ENCODE results near the gene DCDC1. TPM values are rescaled to one million over a fixed set of nuclear protein-coding genes. Genes with fewer than 3 reads are reported as not detected.

Gene DCDC1
- total RNA-seq, 2 experiments from 2014 or later, result not detected

DNA sequence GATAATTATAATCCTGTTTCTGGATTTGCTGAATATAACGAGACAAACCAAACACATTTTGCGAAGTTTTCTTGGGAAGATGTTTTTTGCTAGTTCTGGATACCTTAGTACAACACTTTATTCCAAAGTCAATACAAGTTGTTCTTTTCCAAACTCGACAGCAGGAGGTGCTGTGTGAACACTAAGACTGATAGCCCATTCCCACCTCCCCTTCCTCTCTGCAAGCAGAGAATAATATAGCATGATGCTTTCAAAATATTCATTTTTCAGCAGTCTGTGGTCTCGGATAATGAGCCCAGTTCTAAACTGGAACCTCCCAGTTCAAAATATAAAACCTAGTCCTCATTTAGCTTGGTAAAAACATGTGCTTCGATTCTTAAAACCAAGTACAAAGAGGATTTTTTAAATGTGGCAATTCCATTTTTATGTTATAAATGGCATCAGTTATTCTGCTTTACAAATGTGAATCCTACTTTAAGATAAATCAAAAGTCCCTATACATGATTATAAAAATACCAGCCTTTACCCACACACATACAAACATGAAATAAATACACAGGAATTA is 129.1 kb downstream of the DCDC1 start:
- H3K27ac Mint-ChIP-seq, result no peak overlapping the region
- ChIA-PET CTCF (interaction anchor here (0.6 to 2.6 kb wide), 3 partner anchors 125 to 936 kb away, joined by 3 to 7 read pairs (median 4); no protein-coding TSS in a partner anchor), POLR2A (no interaction called here)
- DNase-seq, result no peak
- no peaks in the 10 kb centered on the region for H3K9me3 Mint-ChIP-seq
- no peak overlapping the region for H3K4me3 Mint-ChIP-seq
- no peaks in the 10 kb centered on the region for H3K4me1 Mint-ChIP-seq
- no peaks in the 10 kb centered on the region for H3K36me3 Mint-ChIP-seq (ENCODE audit: low read depth)
- peaks cover 2% of the 10 kb centered on the region for H3K27me3 Mint-ChIP-seq

- DNase-seq, result no peak
- Mint-ChIP-seq H3K4me1 (no peaks in the 10 kb centered on the region), H3K27ac (no peak overlapping the region), H3K36me3 (ENCODE audit: low read depth) (no peaks in the 10 kb centered on the region), H3K9me3 (no peaks in the 10 kb centered on the region), H3K4me3 (no peak overlapping the region), H3K27me3 (peaks cover 2% of the 10 kb centered on the region)
- POLR2A ChIA-PET, result no interaction called here
- CTCF ChIA-PET, result no interaction called here
These were observed 131.4 kb downstream of the DCDC1 start for GRCh38 chr11:31237819-31238760.

DNA sequence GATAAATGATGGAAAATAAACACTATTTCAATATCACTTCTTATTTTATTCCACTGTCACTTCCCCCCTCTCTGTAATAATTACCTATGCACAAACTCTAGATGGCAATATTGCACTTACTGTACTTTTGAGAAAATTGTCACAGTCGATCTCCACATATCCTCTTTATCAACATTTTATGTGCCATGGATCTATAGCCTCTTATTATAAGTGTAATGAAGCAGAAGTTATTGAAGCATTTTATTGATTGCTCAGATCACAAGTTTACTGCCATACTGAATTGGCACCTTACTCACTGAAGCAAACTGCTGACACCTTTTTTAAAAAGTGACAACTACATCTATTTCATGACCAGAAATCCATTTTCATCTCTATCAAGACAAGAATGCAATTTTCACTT is 133.4 kb downstream of the DCDC1 start:
- ChIA-PET POLR2A (no interaction called here), CTCF (interaction anchor here (1.2 to 1.8 kb wide), 3 partner anchors 129 to 940 kb away, joined by 3 to 5 read pairs (median 5); no protein-coding TSS in a partner anchor)
- Mint-ChIP-seq H3K4me3 (no peak overlapping the region), H3K27ac (no peak overlapping the region), H3K27me3 (peaks cover 2% of the 10 kb centered on the region), H3K36me3 (ENCODE audit: low read depth) (no peaks in the 10 kb centered on the region), H3K4me1 (no peaks in the 10 kb centered on the region), H3K9me3 (no peaks in the 10 kb centered on the region)
- DNase-seq, result no peak

- DNase-seq, result no peak
- H3K27me3 Mint-ChIP-seq, result peaks cover 2% of the 10 kb centered on the region
- no peak overlapping the region for H3K4me3 Mint-ChIP-seq
- CTCF ChIA-PET, result no interaction called here
- no peaks in the 10 kb centered on the region for H3K4me1 Mint-ChIP-seq
- H3K36me3 Mint-ChIP-seq (ENCODE audit: low read depth), result no peaks in the 10 kb centered on the region
- H3K27ac Mint-ChIP-seq, result no peak overlapping the region
- POLR2A ChIA-PET, result no interaction called here
- no peaks in the 10 kb centered on the region for H3K9me3 Mint-ChIP-seq
These were observed 136.1 kb downstream of the DCDC1 start for GRCh38 chr11:31233425-31233824.

DNA sequence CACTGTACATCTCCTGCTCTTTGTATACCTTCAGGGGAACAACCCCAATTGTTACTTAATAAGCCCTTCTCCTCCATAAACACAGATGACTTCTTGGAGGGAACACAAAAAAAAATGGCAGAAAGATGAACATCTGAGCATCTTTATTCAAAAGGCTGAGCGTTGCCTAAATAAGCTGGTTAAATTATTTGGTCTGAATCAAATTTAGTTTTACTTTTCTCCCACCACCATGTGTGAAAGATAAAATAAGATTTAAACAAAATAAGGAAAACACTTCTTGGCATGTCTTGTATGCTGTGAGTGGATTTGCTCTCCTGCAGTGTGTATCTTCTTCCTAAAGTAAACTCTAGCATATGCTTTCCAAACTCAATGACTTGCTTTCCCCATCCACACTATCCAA is 137.9 kb downstream of the DCDC1 start:
- H3K36me3 Mint-ChIP-seq (ENCODE audit: low read depth), result no peaks in the 10 kb centered on the region
- no peak for DNase-seq
- H3K27me3 Mint-ChIP-seq, result peaks cover 2% of the 10 kb centered on the region
- no peaks in the 10 kb centered on the region for H3K4me1 Mint-ChIP-seq
- ChIA-PET CTCF (no interaction called here), POLR2A (no interaction called here)
- no peak overlapping the region for H3K4me3 Mint-ChIP-seq
- H3K9me3 Mint-ChIP-seq, result no peaks in the 10 kb centered on the region
- no peak overlapping the region for H3K27ac Mint-ChIP-seq

DNA sequence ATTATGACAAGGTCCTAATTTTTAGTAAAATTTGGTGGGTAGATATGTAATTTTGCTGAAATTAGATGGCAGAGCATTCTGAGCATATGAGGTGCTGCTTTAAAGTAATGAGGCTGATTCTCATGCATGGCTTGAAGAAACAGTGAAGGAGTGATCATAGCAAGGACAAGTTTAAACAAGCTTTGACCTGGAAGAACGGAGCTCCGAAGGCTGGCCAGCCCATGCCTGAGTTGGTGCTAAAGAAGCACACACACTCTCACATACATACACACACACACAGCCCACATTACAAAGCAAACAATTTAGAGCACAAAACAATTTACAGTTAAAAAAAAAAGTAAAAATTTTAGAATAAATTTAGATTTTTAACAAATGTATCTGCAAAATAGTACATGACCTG is 150.7 kb downstream of the DCDC1 start:
- Mint-ChIP-seq H3K27me3 (peaks cover 5% of the 10 kb centered on the region), H3K27ac (no peak overlapping the region), H3K4me3 (no peak overlapping the region), H3K36me3 (ENCODE audit: low read depth) (no peaks in the 10 kb centered on the region), H3K4me1 (no peaks in the 10 kb centered on the region), H3K9me3 (no peaks in the 10 kb centered on the region)
- ChIA-PET CTCF (no interaction called here), POLR2A (no interaction called here)
- DNase-seq, result no peak

- Mint-ChIP-seq H3K9me3 (no peaks in the 10 kb centered on the region), H3K36me3 (ENCODE audit: low read depth) (no peaks in the 10 kb centered on the region), H3K4me1 (no peaks in the 10 kb centered on the region), H3K27me3 (peaks cover 1% of the 10 kb centered on the region), H3K4me3 (no peak overlapping the region), H3K27ac (no peak overlapping the region)
- ChIA-PET CTCF (no interaction called here), POLR2A (no interaction called here)
- no peak for DNase-seq
These were observed 155.2 kb downstream of the DCDC1 start for GRCh38 chr11:31214372-31214771.

DNA sequence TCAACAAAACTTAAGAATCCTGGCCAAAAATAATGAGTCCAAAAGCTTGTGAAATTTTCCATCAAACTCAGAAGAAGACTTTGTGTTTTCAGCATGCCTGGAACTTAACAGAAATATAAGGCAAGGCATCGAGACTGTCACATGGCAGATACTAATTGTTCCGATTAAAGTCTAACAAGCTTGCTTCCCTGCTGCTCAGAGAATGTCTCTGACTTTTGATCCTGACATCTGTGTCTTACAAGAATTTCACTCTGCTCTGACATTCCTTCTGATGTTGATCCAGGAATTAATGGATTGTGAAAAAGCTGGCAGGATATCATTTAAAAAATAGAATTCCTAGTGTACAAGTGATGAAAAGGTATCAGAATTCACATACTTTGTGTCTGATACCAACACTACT is 170.2 kb downstream of the DCDC1 start:
- POLR2A ChIA-PET, result no interaction called here

GRCh38 chr11:31173926-31174680 is 195.4 kb downstream of the DCDC1 start:
- no peaks in the 10 kb centered on the region for H3K36me3 Mint-ChIP-seq (ENCODE audit: low read depth)
- CTCF ChIA-PET, result no interaction called here
- no peak overlapping the region for H3K4me3 Mint-ChIP-seq

More for the DNA sequence above, 170.2 kb downstream of the DCDC1 start:
- peaks cover 5% of the 10 kb centered on the region for H3K27me3 Mint-ChIP-seq
- H3K4me3 Mint-ChIP-seq, result no peak overlapping the region
- CTCF ChIA-PET, result no interaction called here
- H3K9me3 Mint-ChIP-seq, result no peaks in the 10 kb centered on the region
- no peak for DNase-seq
- H3K27ac Mint-ChIP-seq, result no peak overlapping the region
- H3K36me3 Mint-ChIP-seq (ENCODE audit: low read depth), result no peaks in the 10 kb centered on the region
- H3K4me1 Mint-ChIP-seq, result no peaks in the 10 kb centered on the region

DNA sequence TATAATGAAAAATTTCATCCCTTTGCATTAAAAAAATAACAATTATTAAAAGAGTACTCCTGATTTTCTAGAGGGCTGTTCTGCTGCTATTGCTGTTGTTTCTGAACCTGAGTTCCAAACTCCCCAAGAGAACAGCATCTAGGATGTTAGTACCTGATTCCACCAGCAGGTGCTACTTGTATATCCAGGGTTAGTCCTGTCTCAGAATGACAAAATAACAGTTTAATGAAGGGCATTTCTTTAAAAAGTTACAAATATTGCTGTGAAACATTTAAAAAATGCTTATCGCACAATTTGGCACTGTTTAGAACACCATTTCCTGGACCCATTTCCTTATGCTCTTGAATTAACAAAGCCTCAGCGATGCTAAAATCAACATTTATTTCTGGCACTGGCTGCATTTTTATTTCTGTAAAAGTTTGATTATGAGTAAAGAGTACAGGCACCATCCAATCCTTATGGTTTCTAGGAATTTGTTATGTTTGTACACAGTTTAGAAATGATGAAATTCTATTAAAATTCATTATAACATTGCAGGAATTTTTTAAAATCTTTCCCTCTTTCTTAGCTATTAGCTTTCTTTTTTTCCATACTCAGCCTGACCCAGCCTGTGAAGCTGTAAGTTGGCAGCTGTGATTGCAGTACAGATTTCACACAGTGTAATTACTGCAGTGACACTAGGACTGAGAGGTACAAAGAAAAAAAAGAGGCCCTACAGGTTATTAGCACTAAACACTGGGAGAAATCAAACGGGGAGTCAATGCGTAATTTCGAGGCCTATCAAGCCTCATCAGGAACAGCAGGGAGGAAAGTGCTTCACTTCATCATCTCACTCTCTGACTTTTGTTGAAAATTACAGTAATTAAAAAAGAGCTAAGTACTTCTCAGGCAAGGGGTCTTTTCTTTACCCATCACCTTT is 208.8 kb downstream of the DCDC1 start:
- Mint-ChIP-seq H3K27ac (no peak overlapping the region), H3K4me3 (no peak overlapping the region), H3K4me1 (no peaks in the 10 kb centered on the region), H3K9me3 (no peaks in the 10 kb centered on the region), H3K27me3 (no peaks in the 10 kb centered on the region), H3K36me3 (ENCODE audit: low read depth) (no peaks in the 10 kb centered on the region)
- POLR2A ChIA-PET, result no interaction called here
- DNase-seq, result no peak
- CTCF ChIA-PET, result no interaction called here

More at GRCh38 chr11:31173926-31174680, 195.4 kb downstream of the DCDC1 start:
- POLR2A ChIA-PET, result interaction anchor here (1.2 kb wide), 1 partner anchor 11 kb away, joined by 3 read pairs; no protein-coding TSS in a partner anchor
- Mint-ChIP-seq H3K9me3 (peaks cover 2% of the 10 kb centered on the region), H3K27me3 (no peaks in the 10 kb centered on the region), H3K27ac (no peak overlapping the region), H3K4me1 (no peaks in the 10 kb centered on the region)
- no peak for DNase-seq

DNA sequence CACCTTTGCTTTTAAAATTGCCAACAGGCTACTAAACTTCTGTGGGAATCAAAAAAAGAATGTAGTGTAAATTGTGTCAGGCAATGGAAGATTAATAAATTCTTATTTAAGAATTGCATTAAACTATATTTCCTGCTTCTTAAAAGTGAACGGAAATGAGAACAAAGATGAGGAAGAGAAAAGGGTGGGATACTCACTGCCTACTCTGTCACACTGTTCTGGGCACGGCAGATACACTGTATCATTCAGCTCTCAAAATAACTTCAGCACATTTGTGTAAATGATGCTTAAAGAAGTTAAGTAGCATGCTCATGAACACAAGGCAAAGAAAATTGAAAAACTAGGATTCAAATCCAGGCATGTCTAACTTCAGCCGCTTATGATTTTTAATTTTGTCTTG is 218.7 kb downstream of the DCDC1 start:
- no peaks in the 10 kb centered on the region for H3K27me3 Mint-ChIP-seq
- POLR2A ChIA-PET, result no interaction called here
- no peaks in the 10 kb centered on the region for H3K9me3 Mint-ChIP-seq
- H3K4me3 Mint-ChIP-seq, result no peak overlapping the region
- CTCF ChIA-PET, result no interaction called here
- H3K4me1 Mint-ChIP-seq, result no peaks in the 10 kb centered on the region
- H3K36me3 Mint-ChIP-seq (ENCODE audit: low read depth), result no peaks in the 10 kb centered on the region
- no peak overlapping the region for H3K27ac Mint-ChIP-seq
- DNase-seq, result no peak

- Mint-ChIP-seq H3K36me3 (ENCODE audit: low read depth) (no peaks in the 10 kb centered on the region), H3K9me3 (no peaks in the 10 kb centered on the region), H3K4me1 (no peaks in the 10 kb centered on the region), H3K27me3 (no peaks in the 10 kb centered on the region), H3K4me3 (no peak overlapping the region), H3K27ac (no peak overlapping the region)
- no peak for DNase-seq
- POLR2A ChIA-PET, result no interaction called here
- CTCF ChIA-PET, result no interaction called here
These were observed 219.5 kb downstream of the DCDC1 start for GRCh38 chr11:31150011-31150410.

DNA sequence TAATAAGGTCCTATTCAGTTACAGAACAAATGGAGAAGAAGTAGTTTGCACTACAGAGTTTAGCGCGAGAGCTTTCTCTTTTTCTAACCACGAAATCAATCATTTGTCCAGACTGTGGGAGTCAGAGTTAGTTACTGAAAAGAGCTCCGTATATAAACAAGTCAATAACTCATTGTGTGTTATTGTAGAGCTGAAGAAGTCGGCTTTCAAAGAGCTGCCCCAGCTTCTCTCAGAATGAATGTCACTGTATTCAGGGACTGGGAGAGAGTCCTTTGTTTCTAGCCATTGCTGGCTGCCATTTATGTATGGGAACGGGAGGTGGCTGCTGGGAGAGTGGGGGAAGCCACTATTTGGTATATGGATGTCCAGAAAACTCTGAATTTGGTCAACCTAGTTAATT is 227.8 kb downstream of the DCDC1 start:
- H3K36me3 Mint-ChIP-seq (ENCODE audit: low read depth), result no peaks in the 10 kb centered on the region

More for the DNA sequence above, 227.8 kb downstream of the DCDC1 start:
- Mint-ChIP-seq H3K4me3 (no peak overlapping the region), H3K27me3 (peaks cover 2% of the 10 kb centered on the region), H3K27ac (no peak overlapping the region), H3K4me1 (no peaks in the 10 kb centered on the region), H3K9me3 (no peaks in the 10 kb centered on the region)
- POLR2A ChIA-PET, result no interaction called here
- CTCF ChIA-PET, result no interaction called here
- DNase-seq, result no peak
